ENCODE measurements around the gene PAX7. TPM values are rescaled to one million over a fixed set of nuclear protein-coding genes. Genes with fewer than 3 reads are reported as not detected.

The PAX7 gene
- total RNA-seq, 1 donor from 2014 or later: not detected

Other genes with a start within 250 kb of the PAX7 start
- gene KLHDC7A, start 149.9 kb upstream of the PAX7 start, total RNA-seq: 0.05 and 0.17 TPM in 2 replicates
- gene TAS1R2, start 228.8 kb downstream of the PAX7 start, total RNA-seq: not detected in 2 replicates